Glutamatergic neuron (in vitro differentiated cells): Measurements from ENCODE around the gene PIK3C2B. TPM values are rescaled to one million over a fixed set of nuclear protein-coding genes. Genes with fewer than 3 reads are reported as not detected.
"Not testable (repeated sequence)": the region's sequence is repeated elsewhere in the genome, so short reads cannot be mapped to it uniquely, and the experiment has no call there.

ENCODE experiments used
- DNase-seq: peaks from one replicate; pipeline ENCODE4 v3.0.0; 2022
- H3K27ac Mint-ChIP-seq: one replicate; pipeline ENCODE4 v1.8.0; 2020; ENCODE audit warnings: mild to moderate bottlenecking, mixed read lengths, inconsistent platforms; ENCODE audit not compliant: unreplicated experiment
- H3K27me3 Mint-ChIP-seq: one replicate; pipeline ENCODE4 v1.8.0; 2020; ENCODE audit warnings: mild to moderate bottlenecking, moderate library complexity, mixed read lengths, inconsistent platforms; ENCODE audit not compliant: unreplicated experiment
- H3K36me3 Mint-ChIP-seq: one replicate; pipeline ENCODE4 v1.8.0; 2020; ENCODE audit warnings: mild to moderate bottlenecking, mixed read lengths, inconsistent platforms; ENCODE audit not compliant: unreplicated experiment
- H3K4me1 Mint-ChIP-seq: one replicate; pipeline ENCODE4 v1.8.0; 2020; ENCODE audit warnings: mild to moderate bottlenecking, low read depth, mixed read lengths, inconsistent platforms; ENCODE audit not compliant: unreplicated experiment
- H3K4me3 Mint-ChIP-seq: one replicate; pipeline ENCODE4 v1.8.0; 2020; ENCODE audit warnings: mild to moderate bottlenecking, mixed read lengths, inconsistent platforms; ENCODE audit not compliant: unreplicated experiment
- H3K9me3 Mint-ChIP-seq: one replicate; pipeline ENCODE4 v1.8.0; 2020; ENCODE audit warnings: mild to moderate bottlenecking, moderate library complexity, mixed read lengths, inconsistent platforms; ENCODE audit not compliant: unreplicated experiment
- total RNA-seq: library from RNA; stranded (reverse); fragmentation: NEBNext Ultra II Directional; extraction: Animal tissue kit (Norgen Biotek cat#: 25700); gene quantifications from one replicate; pipeline ENCODE4 v1.2.1, GENCODE V29; 2021; ENCODE audit not compliant: unreplicated experiment
- TF ChIP-seq, protein P1 (sequence below): fragments of 200-600 bp; sonication (generic); IDR thresholded peaks from one replicate; pipeline ENCODE4 v1.5.0; 2021; ENCODE audit not compliant: partially characterized antibody, unreplicated experiment

PIK3C2B gene
- total RNA-seq, 1 donor from 2014 or later = 156 TPM

DNA sequence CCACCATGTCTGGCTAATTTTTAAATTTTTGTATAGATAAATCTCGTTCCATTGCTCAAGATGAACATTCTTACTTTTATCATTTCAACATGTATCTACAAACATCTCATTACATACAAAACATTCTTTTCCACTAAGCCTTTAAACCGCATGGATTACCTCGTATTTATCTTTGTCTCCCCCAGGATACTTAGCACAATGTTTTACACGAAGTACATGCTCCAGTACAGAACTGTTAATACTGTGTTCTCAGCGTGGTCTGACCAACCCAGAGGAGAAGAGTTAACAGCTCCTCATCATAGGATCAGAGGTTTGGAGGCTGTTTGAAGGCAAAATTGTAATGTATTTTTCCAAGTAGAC lies 7.4 kb downstream of the PIK3C2B start:
- no peaks in the 10 kb centered on the region for H3K36me3 Mint-ChIP-seq
- no peak overlapping the region for H3K4me3 Mint-ChIP-seq
- no peak for DNase-seq
- peaks cover 5% of the 10 kb centered on the region for H3K27me3 Mint-ChIP-seq
- TF ChIP-seq, protein P1, sequence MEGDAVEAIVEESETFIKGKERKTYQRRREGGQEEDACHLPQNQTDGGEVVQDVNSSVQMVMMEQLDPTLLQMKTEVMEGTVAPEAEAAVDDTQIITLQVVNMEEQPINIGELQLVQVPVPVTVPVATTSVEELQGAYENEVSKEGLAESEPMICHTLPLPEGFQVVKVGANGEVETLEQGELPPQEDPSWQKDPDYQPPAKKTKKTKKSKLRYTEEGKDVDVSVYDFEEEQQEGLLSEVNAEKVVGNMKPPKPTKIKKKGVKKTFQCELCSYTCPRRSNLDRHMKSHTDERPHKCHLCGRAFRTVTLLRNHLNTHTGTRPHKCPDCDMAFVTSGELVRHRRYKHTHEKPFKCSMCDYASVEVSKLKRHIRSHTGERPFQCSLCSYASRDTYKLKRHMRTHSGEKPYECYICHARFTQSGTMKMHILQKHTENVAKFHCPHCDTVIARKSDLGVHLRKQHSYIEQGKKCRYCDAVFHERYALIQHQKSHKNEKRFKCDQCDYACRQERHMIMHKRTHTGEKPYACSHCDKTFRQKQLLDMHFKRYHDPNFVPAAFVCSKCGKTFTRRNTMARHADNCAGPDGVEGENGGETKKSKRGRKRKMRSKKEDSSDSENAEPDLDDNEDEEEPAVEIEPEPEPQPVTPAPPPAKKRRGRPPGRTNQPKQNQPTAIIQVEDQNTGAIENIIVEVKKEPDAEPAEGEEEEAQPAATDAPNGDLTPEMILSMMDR = no peak
- H3K27ac Mint-ChIP-seq = peak overlapping the region; percentile 41
- peaks cover 35% of the 10 kb centered on the region for H3K4me1 Mint-ChIP-seq
- H3K9me3 Mint-ChIP-seq = peaks cover 5% of the 10 kb centered on the region

DNA sequence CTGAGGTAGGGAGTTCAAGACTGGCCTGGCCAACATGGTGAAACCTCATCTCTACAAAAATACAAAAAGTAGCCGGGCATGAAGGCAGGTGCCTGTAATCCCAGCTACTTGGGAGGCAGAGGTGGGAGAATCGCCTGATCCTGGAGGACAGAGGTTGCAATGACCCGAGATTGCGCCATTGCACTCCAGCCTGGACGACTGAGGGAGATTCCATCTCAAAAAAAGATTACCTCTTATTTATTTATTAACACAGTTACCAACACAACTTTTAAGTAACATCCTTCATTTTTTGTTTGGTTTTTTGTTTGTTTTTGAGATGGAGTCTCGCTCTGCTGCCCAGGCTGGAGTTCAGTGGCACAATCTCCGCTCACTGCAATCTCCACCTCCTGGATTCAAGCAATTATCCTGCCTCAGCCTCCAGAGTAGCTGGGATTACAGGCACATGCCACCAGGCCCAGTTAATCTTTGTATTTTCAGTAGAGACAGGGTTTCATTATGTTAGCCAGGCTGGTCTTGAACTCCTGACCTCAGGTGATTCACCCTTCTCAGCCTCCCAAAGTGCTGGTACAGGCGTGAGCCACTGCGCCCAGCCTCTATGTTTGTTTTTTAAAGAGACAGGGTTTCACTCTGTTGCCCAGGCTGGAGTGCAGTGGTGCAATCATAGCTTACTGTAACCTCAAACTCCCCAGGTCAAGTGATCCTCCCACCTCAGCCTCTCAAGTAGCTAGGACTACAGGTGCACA lies 7.9 kb downstream of the PIK3C2B start:
- H3K27me3 Mint-ChIP-seq, H3K27ac Mint-ChIP-seq, DNase-seq, H3K4me3 Mint-ChIP-seq, H3K9me3 Mint-ChIP-seq, H3K36me3 Mint-ChIP-seq: not testable (repeated sequence)
- H3K4me1 Mint-ChIP-seq = peaks cover 36% of the 10 kb centered on the region

DNA sequence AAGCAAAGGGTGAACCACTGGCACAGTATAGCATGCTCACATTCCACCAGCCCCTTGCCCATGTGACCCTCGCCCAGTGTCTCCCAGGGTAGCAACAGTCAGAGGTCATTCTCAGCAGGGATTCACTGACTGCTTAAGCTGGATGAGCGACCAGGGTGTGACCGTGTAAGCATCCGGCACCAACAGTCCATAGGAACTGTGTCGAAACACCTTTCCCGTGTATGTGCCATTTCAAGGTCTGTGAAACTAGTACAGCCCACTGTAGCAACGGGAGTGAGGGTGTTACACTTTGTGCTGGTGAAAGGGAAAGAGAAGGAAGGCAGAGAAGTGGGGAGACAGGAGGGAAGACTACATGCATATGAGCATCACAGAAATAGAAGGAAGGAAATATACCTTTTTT lies 10.8 kb downstream of the PIK3C2B start:
- peak overlapping the region; percentile 20 for H3K4me3 Mint-ChIP-seq
- no peaks in the 10 kb centered on the region for H3K36me3 Mint-ChIP-seq
- peaks cover 11% of the 10 kb centered on the region for H3K27me3 Mint-ChIP-seq
- no peak for DNase-seq
- peaks cover 10% of the 10 kb centered on the region for H3K9me3 Mint-ChIP-seq
- H3K4me1 Mint-ChIP-seq = peaks cover 48% of the 10 kb centered on the region
- TF ChIP-seq, protein P1 = no peak
- H3K27ac Mint-ChIP-seq = peak overlapping the region; percentile 1

DNA sequence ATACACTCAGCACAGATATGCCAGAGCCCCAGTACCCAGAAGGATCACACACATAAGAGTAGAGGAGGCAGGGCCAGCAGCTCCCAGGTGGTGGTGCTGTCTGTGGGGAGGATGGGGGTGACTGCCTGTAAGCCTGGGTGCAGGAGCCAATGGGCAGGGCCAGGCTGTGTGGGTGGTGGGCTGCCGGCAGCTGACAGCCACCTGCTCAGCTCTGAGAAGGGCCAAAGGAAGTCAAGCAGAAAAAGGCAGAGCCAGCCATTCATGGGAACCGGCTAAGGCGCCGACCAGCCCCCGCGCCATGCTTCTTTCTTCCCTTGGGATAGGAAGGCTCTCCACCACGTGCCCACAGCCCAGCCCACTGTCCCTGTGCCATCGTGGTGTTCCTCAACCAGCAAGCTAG lies 14.1 kb downstream of the PIK3C2B start:
- DNase-seq = no peak

DNA sequence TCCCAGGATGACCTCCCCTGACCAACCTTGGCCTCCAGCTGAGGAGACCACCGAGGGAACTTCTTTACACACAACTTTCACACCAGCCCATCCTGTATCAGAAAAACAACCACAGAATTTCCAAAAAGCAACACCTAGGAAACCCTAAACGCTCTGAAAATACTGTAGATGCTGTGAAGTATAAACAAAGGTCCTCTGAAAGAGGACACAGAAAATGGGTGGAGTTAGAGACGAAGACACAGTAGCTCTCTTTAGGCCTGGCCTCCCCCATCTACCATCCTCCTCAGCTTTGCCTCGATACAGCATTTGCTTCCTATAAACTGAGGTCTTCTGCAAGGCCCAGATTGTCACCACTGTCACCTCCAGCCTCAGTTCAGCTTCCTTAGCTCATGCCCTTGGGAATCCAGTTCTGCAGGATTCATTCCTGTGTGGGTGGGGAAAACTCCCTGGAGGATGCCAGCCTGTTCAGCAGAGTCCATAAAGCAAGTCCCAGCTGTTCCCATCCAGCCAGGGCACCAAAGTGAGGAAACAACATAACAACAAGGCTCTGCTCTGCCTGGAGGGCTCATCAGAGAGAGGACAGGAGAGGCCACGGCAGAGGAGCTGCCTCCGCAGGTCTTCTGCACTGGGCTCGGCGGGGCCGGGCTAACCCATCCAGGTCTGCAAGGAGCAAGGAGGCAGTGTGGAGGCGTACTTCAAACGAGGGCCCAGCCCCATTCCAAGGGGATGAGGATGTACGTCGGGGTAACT lies 15.0 kb downstream of the PIK3C2B start:
- Mint-ChIP-seq H3K4me1 (peaks cover 65% of the 10 kb centered on the region), H3K4me3 (peak overlapping the region; percentile 57), H3K27ac (peak overlapping the region; percentile 66), H3K9me3 (peaks cover 10% of the 10 kb centered on the region), H3K36me3 (no peaks in the 10 kb centered on the region), H3K27me3 (peaks cover 8% of the 10 kb centered on the region)
- TF ChIP-seq, protein P1 = no peak
- DNase-seq = no peak

More for the DNA sequence above, 14.1 kb downstream of the PIK3C2B start:
- Mint-ChIP-seq H3K36me3 (no peaks in the 10 kb centered on the region), H3K4me1 (peaks cover 69% of the 10 kb centered on the region), H3K9me3 (peaks cover 10% of the 10 kb centered on the region), H3K4me3 (peak overlapping the region; percentile 47), H3K27me3 (peaks cover 11% of the 10 kb centered on the region), H3K27ac (peak overlapping the region; percentile 76)
- TF ChIP-seq, protein P1 = no peak
